ENCODE results near the gene PSMG3. TPM values are rescaled to one million over a fixed set of nuclear protein-coding genes. Genes with fewer than 3 reads are reported as not detected.

PSMG3 gene
- total and polyA plus RNA-seq, 8 donors = 19.8 to 31.2 (median 25.1) TPM

DNA sequence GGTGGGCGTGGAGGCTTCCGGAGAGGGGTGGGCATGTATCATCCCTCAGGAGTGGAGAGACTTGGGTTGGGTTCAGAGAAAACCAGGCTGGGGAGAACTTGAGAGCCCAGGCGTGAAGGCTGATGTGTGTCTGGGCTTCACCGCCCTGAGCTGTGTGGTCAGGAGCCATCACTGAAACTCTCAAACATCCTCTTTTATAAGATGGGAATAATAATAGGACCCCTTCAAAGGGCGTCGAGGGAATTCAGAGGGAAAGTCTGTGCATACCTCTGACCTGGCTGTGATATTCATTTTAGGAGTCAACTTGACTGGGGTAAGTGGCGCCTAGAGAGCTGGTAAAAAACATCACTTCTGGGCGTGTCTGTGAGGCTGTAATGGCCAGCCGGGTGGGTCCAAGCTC lies 21.1 kb upstream of the PSMG3 start:
- TF ChIP-seq, protein P1, sequence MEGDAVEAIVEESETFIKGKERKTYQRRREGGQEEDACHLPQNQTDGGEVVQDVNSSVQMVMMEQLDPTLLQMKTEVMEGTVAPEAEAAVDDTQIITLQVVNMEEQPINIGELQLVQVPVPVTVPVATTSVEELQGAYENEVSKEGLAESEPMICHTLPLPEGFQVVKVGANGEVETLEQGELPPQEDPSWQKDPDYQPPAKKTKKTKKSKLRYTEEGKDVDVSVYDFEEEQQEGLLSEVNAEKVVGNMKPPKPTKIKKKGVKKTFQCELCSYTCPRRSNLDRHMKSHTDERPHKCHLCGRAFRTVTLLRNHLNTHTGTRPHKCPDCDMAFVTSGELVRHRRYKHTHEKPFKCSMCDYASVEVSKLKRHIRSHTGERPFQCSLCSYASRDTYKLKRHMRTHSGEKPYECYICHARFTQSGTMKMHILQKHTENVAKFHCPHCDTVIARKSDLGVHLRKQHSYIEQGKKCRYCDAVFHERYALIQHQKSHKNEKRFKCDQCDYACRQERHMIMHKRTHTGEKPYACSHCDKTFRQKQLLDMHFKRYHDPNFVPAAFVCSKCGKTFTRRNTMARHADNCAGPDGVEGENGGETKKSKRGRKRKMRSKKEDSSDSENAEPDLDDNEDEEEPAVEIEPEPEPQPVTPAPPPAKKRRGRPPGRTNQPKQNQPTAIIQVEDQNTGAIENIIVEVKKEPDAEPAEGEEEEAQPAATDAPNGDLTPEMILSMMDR (IDR thresholded peaks at IDR 0.05) = no peak
- peaks cover 8 to 63% of the 10 kb centered on the region in 2 donors for H3K27me3 ChIP-seq
- ATAC-seq = no peak

GRCh38 chr7:1590476-1590875 lies 20.6 kb upstream of the PSMG3 start:
- H3K36me3 ChIP-seq = no peaks in the 10 kb centered on the region
- TF ChIP-seq, protein P1 (IDR thresholded peaks at IDR 0.05) = no peak
- intact Hi-C loops (cut with DNase I) = loop anchor here in 1 of 2 donors (10.0 kb wide), 1 partner anchor 614 kb away; no protein-coding TSS in a partner anchor
- peaks cover 0 to 6% of the 10 kb centered on the region in 2 donors for H3K9me3 ChIP-seq
- DNase-seq (no peak), ATAC-seq (no peak)
- peaks cover 8 to 59% of the 10 kb centered on the region in 2 donors for H3K27me3 ChIP-seq
- H3K4me3 ChIP-seq = no peak overlapping the region
- no peaks in the 10 kb centered on the region for H3K4me1 ChIP-seq
- H3K27ac ChIP-seq = no peak overlapping the region

More for the DNA sequence above, 21.1 kb upstream of the PSMG3 start:
- no peaks in the 10 kb centered on the region for H3K4me1 ChIP-seq
- intact Hi-C loops (cut with DNase I) = loop anchor here in 1 of 2 donors (10.0 kb wide), 1 partner anchor 614 kb away; no protein-coding TSS in a partner anchor
- H3K9me3 ChIP-seq = peaks cover 0 to 6% of the 10 kb centered on the region in 2 donors
- no peak overlapping the region for H3K27ac ChIP-seq
- DNase-seq = no peak
- no peaks in the 10 kb centered on the region for H3K36me3 ChIP-seq
- H3K4me3 ChIP-seq = no peak overlapping the region

DNA sequence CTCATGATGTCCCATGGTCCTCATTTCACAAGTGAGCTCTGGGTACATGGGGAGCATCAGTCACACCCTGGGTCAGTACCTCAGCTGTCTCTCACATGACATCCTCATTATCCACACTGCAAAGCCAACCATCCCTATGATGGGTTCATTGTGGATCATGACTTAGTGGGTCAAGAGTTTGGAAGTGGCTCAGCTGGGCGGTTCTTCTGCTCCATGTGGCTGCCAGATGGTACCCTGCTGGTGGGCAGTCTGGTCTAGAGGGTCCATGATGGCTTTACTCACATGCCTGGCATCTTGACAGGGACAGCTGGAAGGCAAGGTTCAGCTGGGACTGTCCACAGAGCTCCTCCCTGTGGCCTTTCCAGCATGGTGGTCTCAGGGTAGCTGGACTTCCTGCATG lies 19.1 kb upstream of the PSMG3 start:
- Histone ChIP-seq H3K4me1 (no peaks in the 10 kb centered on the region), H3K36me3 (no peaks in the 10 kb centered on the region), H3K27ac (no peak overlapping the region), H3K4me3 (no peak overlapping the region), H3K9me3 (peaks cover 0 to 6% of the 10 kb centered on the region in 2 donors), H3K27me3 (peaks cover 8 to 54% of the 10 kb centered on the region in 2 donors)
- ATAC-seq (no peak), DNase-seq (no peak)
- TF ChIP-seq, protein P1 (IDR thresholded peaks at IDR 0.05) = no peak
- intact Hi-C loops (cut with DNase I) = no loop called here

GRCh38 chr7:1587738-1588137 lies 17.9 kb upstream of the PSMG3 start:
- Histone ChIP-seq H3K27ac (no peak overlapping the region), H3K27me3 (peaks cover 8 to 44% of the 10 kb centered on the region in 2 donors), H3K4me3 (no peak overlapping the region), H3K4me1 (no peaks in the 10 kb centered on the region), H3K36me3 (no peaks in the 10 kb centered on the region), H3K9me3 (peaks cover 0 to 6% of the 10 kb centered on the region in 2 donors)
- DNase-seq (no peak), ATAC-seq (no peak)
- intact Hi-C loops (cut with DNase I) = no loop called here
- TF ChIP-seq, protein P1 (IDR thresholded peaks at IDR 0.05) = no peak

- Histone ChIP-seq H3K27me3 (peaks cover 5 to 37% of the 10 kb centered on the region in 2 donors), H3K4me1 (no peaks in the 10 kb centered on the region), H3K9me3 (peaks cover 0 to 6% of the 10 kb centered on the region in 2 donors), H3K27ac (no peak overlapping the region), H3K4me3 (no peak overlapping the region), H3K36me3 (no peaks in the 10 kb centered on the region)
- no peak for DNase-seq
- intact Hi-C loops (cut with DNase I) = no loop called here
- no peak for ATAC-seq
- TF ChIP-seq, protein P1 (IDR thresholded peaks at IDR 0.05) = no peak
Observed at GRCh38 chr7:1586827-1587705, 17.2 kb upstream of the PSMG3 start.
